ENCODE data around the gene DDX27.
A peak's percentile ranks its signal among the peaks of the same experiment; 100 is the strongest.

DNA sequence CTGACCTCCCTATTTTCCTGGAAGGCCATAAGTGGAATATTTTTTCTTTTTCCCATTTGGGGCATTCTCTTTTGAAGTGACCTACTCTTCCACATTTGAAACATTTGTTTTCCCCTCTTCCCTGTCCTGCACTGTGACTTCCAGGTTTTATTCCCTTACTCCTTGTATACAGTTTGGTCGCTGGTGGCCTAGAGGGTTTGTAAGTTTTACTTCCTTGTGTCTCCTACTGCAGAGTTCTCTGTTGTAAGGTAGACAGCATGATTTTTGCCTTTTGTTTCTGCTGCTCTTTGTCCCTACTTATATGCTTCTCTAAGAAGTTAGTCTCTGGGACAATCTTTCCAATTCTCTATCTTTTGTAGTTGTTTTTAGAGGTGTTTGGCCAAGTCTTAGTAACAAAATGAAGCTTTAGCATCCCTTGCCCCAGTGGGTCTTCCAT lies 66.0 kb downstream of the DDX27 start:
- TF ChIP-seq TAF1 (IDR thresholded peaks at IDR 0.05; ENCODE audit: low read depth, low read length) (no peak), POLR2A (IDR thresholded peaks at IDR 0.05; ENCODE audit: low read depth, low read length) (peak; percentile 8; the same call in 1 of the 2 replicates), POU2F2 (IDR thresholded peaks at IDR 0.05; ENCODE audit: low read depth, low read length) (no peak)

Data from GM12891 (cell line).